Measurements from ENCODE around the gene HOXA7. TPM values are rescaled to one million over a fixed set of nuclear protein-coding genes. Genes with fewer than 3 reads are reported as not detected.

Gene HOXA7
- total RNA-seq, 1 experiment from 2014 or later = not detected

DNA sequence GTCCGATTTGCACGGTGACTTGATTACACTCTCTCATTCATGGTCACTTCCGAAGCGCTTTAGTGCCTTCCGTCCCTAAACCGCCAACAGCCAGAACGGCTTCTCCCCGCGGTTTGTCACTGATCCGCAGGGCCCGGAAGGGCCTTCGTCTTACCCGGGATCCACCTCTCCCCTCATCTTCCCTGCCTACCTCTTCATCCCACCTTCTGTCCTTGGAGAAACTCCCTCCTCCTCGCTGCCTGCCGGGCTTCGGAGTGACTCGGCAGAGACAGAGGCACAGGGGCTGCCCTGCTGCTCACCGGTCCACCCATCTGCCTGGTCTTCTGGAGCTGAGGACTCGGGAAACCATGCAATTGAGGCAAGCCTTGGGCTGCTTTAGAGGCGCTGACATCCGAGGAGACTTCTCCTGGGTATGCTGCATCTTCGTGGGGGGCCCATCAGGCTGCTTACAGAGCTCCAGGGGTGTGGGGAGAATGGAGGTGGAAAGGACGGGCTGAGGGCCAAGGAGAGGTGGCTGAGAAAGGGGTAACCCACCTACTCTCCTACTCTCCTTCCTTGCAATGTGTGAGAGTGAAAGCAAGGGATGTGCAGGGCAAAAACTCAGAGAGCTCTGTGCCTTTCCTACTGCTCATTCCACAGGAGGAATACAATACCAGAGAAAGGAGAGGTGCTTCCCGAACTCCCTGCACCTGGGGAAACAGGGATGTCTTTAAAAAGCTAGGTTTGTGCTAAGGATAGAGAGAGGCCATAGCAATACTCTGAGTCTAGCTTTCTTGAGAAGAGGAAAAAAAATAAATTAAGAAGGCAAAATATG is 29.6 kb upstream of the HOXA7 start:
- no peaks in the 10 kb centered on the region for H3K27me3 ChIP-seq (ENCODE audit: insufficient read depth, low read depth)

DNA sequence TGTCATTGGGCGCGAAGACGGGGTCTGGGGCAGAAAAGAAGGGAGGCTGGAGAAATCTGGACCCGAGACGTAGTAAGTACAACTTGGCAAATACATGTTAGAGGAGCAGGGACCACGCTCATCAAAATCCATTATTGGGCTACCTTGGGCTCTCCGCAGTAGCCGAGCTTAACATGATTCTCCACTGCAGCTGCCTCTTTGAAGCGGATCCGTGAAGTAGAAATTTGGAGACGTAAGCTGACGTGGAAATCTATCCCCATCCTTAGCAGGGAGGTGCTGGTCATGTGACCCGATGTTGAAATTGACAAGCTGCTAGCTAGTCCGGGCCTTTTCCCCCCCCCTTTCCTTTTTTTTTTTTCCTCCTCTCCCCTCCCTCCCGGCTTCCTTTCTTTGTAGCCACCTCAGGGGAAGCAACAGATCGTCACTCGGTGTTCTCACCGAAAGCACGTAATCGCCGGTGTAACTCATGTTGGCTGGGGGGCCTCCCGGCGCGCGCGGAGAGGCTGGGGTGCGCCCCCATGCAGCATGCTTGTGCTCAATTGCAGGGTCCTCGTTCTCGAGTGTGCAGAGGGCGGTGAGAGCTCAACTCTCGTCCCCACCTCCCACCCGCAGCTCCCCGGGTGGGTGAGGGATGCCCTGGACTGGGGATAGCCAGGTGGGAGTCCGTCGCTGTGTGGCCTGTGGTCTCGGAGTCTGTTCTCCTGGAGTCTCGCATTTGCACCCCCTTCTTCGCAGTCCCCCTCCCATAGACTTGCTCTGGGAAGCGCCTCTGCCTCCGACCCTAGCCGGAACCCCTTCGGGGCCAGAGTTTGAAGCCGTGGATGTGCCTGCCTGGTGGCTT is 28.8 kb upstream of the HOXA7 start, which contains the start of gene HOXA11:
Gene HOXA11 (minus strand): TSS at position 220 of the 841 bp plus-strand sequence. CDS start 88 bp downstream, at position 132.
- H3K4me2 ChIP-seq = peak within 1 kb of the TSS; percentile 94
- intact Hi-C loops (cut with micrococcal nuclease; ENCODE audit: unreplicated experiment) = no loop called here
- H3K4me3 ChIP-seq = peak within 1 kb of the TSS; percentile 86
- H3K27ac ChIP-seq = no peak within 1 kb of the TSS
- no peaks in the 10 kb centered on the region for H3K36me3 ChIP-seq (ENCODE audit: low read depth)
- TF ChIP-seq EZH2 (IDR thresholded peaks at IDR 0.05; ENCODE audit: low read depth) = no peak
- TF ChIP-seq, protein P1, sequence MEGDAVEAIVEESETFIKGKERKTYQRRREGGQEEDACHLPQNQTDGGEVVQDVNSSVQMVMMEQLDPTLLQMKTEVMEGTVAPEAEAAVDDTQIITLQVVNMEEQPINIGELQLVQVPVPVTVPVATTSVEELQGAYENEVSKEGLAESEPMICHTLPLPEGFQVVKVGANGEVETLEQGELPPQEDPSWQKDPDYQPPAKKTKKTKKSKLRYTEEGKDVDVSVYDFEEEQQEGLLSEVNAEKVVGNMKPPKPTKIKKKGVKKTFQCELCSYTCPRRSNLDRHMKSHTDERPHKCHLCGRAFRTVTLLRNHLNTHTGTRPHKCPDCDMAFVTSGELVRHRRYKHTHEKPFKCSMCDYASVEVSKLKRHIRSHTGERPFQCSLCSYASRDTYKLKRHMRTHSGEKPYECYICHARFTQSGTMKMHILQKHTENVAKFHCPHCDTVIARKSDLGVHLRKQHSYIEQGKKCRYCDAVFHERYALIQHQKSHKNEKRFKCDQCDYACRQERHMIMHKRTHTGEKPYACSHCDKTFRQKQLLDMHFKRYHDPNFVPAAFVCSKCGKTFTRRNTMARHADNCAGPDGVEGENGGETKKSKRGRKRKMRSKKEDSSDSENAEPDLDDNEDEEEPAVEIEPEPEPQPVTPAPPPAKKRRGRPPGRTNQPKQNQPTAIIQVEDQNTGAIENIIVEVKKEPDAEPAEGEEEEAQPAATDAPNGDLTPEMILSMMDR (conservative IDR thresholded peaks at IDR 0.05) = no peak
- no peaks in the 10 kb centered on the region for H3K79me2 ChIP-seq (ENCODE audit: low read depth)
- peaks cover 26% of the 10 kb centered on the region for H3F3A ChIP-seq (ENCODE audit: insufficient read depth, low read depth)
- no peak for DNase-seq
- POLR2A ChIA-PET (ENCODE audit: unreplicated experiment) = no interaction called here
- no peaks in the 10 kb centered on the region for H4K20me1 ChIP-seq (ENCODE audit: insufficient read depth)
- BruUV-seq (replicated peaks) = no TSS peak
- no peaks in the 10 kb centered on the region for H3K9me3 ChIP-seq (ENCODE audit: insufficient read depth, low read depth)
- no peaks in the 10 kb centered on the region for H3K27me3 ChIP-seq (ENCODE audit: insufficient read depth, low read depth)
- H2AFZ ChIP-seq = peak within 1 kb of the TSS; percentile 100
- H3K4me1 ChIP-seq (replicated peaks; ENCODE audit: insufficient read depth) = peaks cover 12% of the 10 kb centered on the region
- CTCF ChIA-PET = interaction anchor here (0.6 to 0.8 kb wide), 2 partner anchors 14 to 134 kb away, joined by 3 read pairs; no protein-coding TSS in a partner anchor
- no peaks in the 10 kb centered on the region for H3K9me2 ChIP-seq (ENCODE audit: insufficient read depth)

More for the DNA sequence above, 29.6 kb upstream of the HOXA7 start:
- H3K4me3 ChIP-seq = no peak overlapping the region
- H3F3A ChIP-seq (ENCODE audit: insufficient read depth, low read depth) = peaks cover 26% of the 10 kb centered on the region
- H3K36me3 ChIP-seq (ENCODE audit: low read depth) = no peaks in the 10 kb centered on the region
- intact Hi-C loops (cut with micrococcal nuclease; ENCODE audit: unreplicated experiment) = no loop called here
- no peak overlapping the region for H2AFZ ChIP-seq
- no peak for DNase-seq
- POLR2A ChIA-PET (ENCODE audit: unreplicated experiment) = interaction anchor here (0.5 kb wide), 1 partner anchor 863 kb away, joined by 3 read pairs; no protein-coding TSS in a partner anchor
- no peaks in the 10 kb centered on the region for H3K79me2 ChIP-seq (ENCODE audit: low read depth)
- TF ChIP-seq EZH2 (IDR thresholded peaks at IDR 0.05; ENCODE audit: low read depth) = no peak
- TF ChIP-seq, protein P1 (conservative IDR thresholded peaks at IDR 0.05) = no peak
- BruUV-seq (replicated peaks) = no TSS peak
- no peaks in the 10 kb centered on the region for H3K9me3 ChIP-seq (ENCODE audit: insufficient read depth, low read depth)
- CTCF ChIA-PET = interaction anchor here (0.9 to 1.3 kb wide), 2 partner anchors 10 to 876 kb away, joined by 3 to 6 read pairs; no protein-coding TSS in a partner anchor
- no peaks in the 10 kb centered on the region for H4K20me1 ChIP-seq (ENCODE audit: insufficient read depth)
- H3K4me2 ChIP-seq = no peak overlapping the region
- peaks cover 12% of the 10 kb centered on the region for H3K4me1 ChIP-seq (replicated peaks; ENCODE audit: insufficient read depth)
- no peaks in the 10 kb centered on the region for H3K9me2 ChIP-seq (ENCODE audit: insufficient read depth)
- no peak overlapping the region for H3K27ac ChIP-seq

DNA sequence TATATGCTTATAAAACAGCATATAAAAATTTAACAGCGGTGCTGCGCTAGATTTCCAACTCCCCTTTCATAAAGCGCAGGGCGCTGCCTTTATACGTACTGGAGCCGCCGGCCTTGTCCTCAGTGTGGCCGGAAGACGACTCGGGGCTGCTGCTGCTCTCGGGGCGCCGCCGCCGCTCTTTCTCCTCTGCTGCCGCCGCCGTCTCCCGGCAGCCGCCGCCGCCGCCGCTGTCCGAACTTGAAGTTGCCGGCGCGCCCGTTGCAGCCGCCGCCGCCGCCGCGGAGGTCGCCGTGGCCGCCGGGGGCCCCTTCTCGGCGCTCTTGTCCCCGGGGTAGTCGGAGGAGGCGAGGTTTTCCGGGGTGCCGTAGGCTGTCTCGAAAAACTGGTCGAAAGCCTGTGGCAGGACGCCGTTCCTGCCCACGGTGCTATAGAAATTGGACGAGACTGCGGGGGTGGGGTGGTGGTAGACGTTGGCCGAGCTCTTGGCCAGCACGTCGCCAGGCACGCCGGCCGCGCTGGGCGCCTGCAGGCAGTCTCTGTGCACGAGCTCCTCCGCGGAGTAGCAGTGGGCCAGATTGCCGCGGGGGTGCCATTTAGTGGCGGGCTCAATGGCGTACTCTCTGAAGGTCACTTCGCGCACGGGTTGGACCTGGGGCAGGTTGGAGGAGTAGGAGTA is 28.0 kb upstream of the HOXA7 start:
- intact Hi-C loops (cut with micrococcal nuclease; ENCODE audit: unreplicated experiment) = loop anchor here (5.0 kb wide), 1 partner anchor 1292 kb away; no protein-coding TSS in a partner anchor
- H3F3A ChIP-seq (ENCODE audit: insufficient read depth, low read depth) = peaks cover 26% of the 10 kb centered on the region
- no peaks in the 10 kb centered on the region for H3K9me2 ChIP-seq (ENCODE audit: insufficient read depth)
- peak overlapping the region; percentile 86 for H3K4me3 ChIP-seq
- TF ChIP-seq EZH2 (IDR thresholded peaks at IDR 0.05; ENCODE audit: low read depth) = no peak
- TF ChIP-seq, protein P1 (conservative IDR thresholded peaks at IDR 0.05) = no peak
- H3K27ac ChIP-seq = no peak overlapping the region
- peak; percentile 52 to 54 for DNase-seq
- TSS peak; percentile 50 for BruUV-seq (replicated peaks)
- peak overlapping the region; percentile 94 for H3K4me2 ChIP-seq
- H2AFZ ChIP-seq = peak overlapping the region; percentile 100
- H4K20me1 ChIP-seq (ENCODE audit: insufficient read depth) = no peaks in the 10 kb centered on the region
- H3K4me1 ChIP-seq (replicated peaks; ENCODE audit: insufficient read depth) = peaks cover 12% of the 10 kb centered on the region
- ChIA-PET CTCF (interaction anchor here (0.6 to 0.8 kb wide), 2 partner anchors 14 to 133 kb away, joined by 3 read pairs; no protein-coding TSS in a partner anchor), POLR2A (ENCODE audit: unreplicated experiment) (no interaction called here)
- H3K27me3 ChIP-seq (ENCODE audit: insufficient read depth, low read depth) = no peaks in the 10 kb centered on the region
- no peaks in the 10 kb centered on the region for H3K36me3 ChIP-seq (ENCODE audit: low read depth)
- H3K9me3 ChIP-seq (ENCODE audit: insufficient read depth, low read depth) = no peaks in the 10 kb centered on the region
- H3K79me2 ChIP-seq (ENCODE audit: low read depth) = no peaks in the 10 kb centered on the region
